SK-N-SH (cell line): ENCODE results near the gene FIGN.

Source experiments
- EP300 ChIP-seq, 2 experiments: IDR thresholded peaks; 2 replicates each; pipeline versions ENCODE4 v1.4.0 to v1.6.1; 2012; ENCODE audit warnings: borderline replicate concordance in 1 of 2, low read depth in 1 of 2, low read length in 1 of 2
- FOXJ3 ChIP-seq: sonication (generic); formaldehyde crosslinking; IDR thresholded peaks from 2 replicates; pipeline ENCODE4 v1.5.1; 2020; ENCODE audit warnings: mild to moderate bottlenecking, missing genetic modification reagents
- GABPA ChIP-seq: IDR thresholded peaks from 2 replicates; pipeline ENCODE4 v1.4.0; 2012; ENCODE audit warnings: low read depth, mild to moderate bottlenecking
- NRF1 ChIP-seq: IDR thresholded peaks from 2 replicates; pipeline ENCODE4 v1.6.1; 2012; ENCODE audit warnings: low read depth, mild to moderate bottlenecking, low read length
- TAF1 ChIP-seq: IDR thresholded peaks from 2 replicates; pipeline ENCODE4 v1.6.1; 2012; ENCODE audit warnings: low read depth, mild to moderate bottlenecking, low read length, moderate library complexity, borderline replicate concordance
- TF ChIP-seq, protein P1 (sequence below): fragments of 150-350 bp; IDR thresholded peaks from 2 replicates; pipeline ENCODE4 v1.6.1; 2017; ENCODE audit warnings: antibody characterized with exemption, low read length, low read depth, borderline replicate concordance

DNA sequence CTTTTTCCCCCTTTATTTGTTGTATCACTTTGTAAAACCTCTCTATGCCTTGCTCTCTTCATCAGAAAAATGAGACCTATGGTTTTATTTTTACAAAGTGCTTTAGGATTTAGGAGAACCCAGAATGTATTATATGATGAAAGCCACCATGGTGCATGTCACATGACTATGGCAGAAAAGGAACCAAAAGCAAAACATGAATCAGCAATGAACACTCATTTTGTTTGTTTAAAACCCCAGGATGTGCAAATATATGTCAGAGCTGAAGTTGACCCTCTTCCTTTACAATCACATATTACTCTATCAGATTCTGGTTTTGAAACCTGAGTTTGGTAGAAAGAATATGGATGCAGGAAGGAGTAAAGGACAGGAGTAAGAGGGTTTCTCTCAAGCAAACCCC is 70.0 kb downstream of the FIGN start:
- TF ChIP-seq TAF1 = no peak
- TF ChIP-seq EP300 (IDR thresholded peaks at IDR 0.05; ENCODE audit: borderline replicate concordance in 1 of 2, low read depth in 1 of 2, low read length in 1 of 2) = no peak
- TF ChIP-seq GABPA = no peak
- no peak for TF ChIP-seq FOXJ3
- TF ChIP-seq, protein P1, sequence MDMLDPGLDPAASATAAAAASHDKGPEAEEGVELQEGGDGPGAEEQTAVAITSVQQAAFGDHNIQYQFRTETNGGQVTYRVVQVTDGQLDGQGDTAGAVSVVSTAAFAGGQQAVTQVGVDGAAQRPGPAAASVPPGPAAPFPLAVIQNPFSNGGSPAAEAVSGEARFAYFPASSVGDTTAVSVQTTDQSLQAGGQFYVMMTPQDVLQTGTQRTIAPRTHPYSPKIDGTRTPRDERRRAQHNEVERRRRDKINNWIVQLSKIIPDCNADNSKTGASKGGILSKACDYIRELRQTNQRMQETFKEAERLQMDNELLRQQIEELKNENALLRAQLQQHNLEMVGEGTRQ = no peak
- no peak for TF ChIP-seq NRF1
